H1 (cell line): Measurements from ENCODE around the gene NUDT1. TPM values are rescaled to one million over a fixed set of nuclear protein-coding genes. Genes with fewer than 3 reads are reported as not detected.

Source experiments
- CHD7 ChIP-seq: fragments of 300-600 bp; sonication (generic); IDR thresholded peaks from 2 replicates; pipeline ENCODE4 v1.7.1; 2012; ENCODE audit warnings: low read length, moderate library complexity, mild to moderate bottlenecking, inconsistent platforms; ENCODE audit not compliant: insufficient replicate concordance
- polyA plus RNA-seq, 7 experiments: library from polyadenylated mRNA; depleted of rRNA in 3 of 7; stranded (reverse) in 5 of 7; unstranded in 2 of 7; fragments of >200 nt in 5 of 7; fragments of 200-250 nt in 2 of 7; gene quantifications; 1 replicate in 5 of 7; 2 replicates in 1 of 7; 4 replicates in 1 of 7; pipeline versions ENCODE4 v1.2.1 to v1.2.3, GENCODE V29; 2011 to 2013; ENCODE audit warnings: missing spikeins in 2 of 7, mixed read lengths in 2 of 7
- total RNA-seq: library from RNA; stranded (reverse); fragmentation: NEBNext Ultra II Directional; extraction: Animal tissue kit (Norgen Biotek cat#: 25700); gene quantifications from 2 replicates; pipeline ENCODE4 v1.2.1, GENCODE V29; 2021

NUDT1 gene
- total and polyA plus RNA-seq, 2 of the 8 experiments (the other 6 are each of a cell fraction or from before 2014, with no cell fraction given): 76.1 to 89.5 TPM

- no peak for TF ChIP-seq CHD7
Observed at GRCh38 chr7:2253525-2254244, 11.7 kb downstream of the NUDT1 start (continued).
